NCI-H1436 (cell line): ENCODE measurements around the gene TNFSF8.

ENCODE experiments used
- DNase-seq: peaks from one replicate; lab custom pipeline; 2025; lab: John Stamatoyannopoulos, UW

Gene TNFSF8

GRCh38 chr9:114935119-114935518 is 4.7 kb upstream of the TNFSF8 start:
- DNase-seq, result no peak

- no peak for DNase-seq
Observed at GRCh38 chr9:114932502-114932901, 2.1 kb upstream of the TNFSF8 start.

GRCh38 chr9:114931407-114931806 is 1.0 kb upstream of the TNFSF8 start:
- DNase-seq, result no peak

- no peak for DNase-seq
Observed at GRCh38 chr9:114929201-114929600, 1.2 kb downstream of the TNFSF8 start.

GRCh38 chr9:114928671-114929070 is 1.7 kb downstream of the TNFSF8 start:
- no peak for DNase-seq

- DNase-seq, result no peak
Observed at GRCh38 chr9:114928136-114928535, 2.3 kb downstream of the TNFSF8 start.

- no peak for DNase-seq
Observed at GRCh38 chr9:114925672-114926071, 4.7 kb downstream of the TNFSF8 start.

GRCh38 chr9:114925039-114925438 is 5.4 kb downstream of the TNFSF8 start:
- no peak for DNase-seq

GRCh38 chr9:114924327-114924726 is 6.1 kb downstream of the TNFSF8 start:
- DNase-seq, result no peak

- DNase-seq, result no peak
Observed at GRCh38 chr9:114923918-114924317, 6.5 kb downstream of the TNFSF8 start.

GRCh38 chr9:114921171-114921570 is 9.2 kb downstream of the TNFSF8 start:
- no peak for DNase-seq

GRCh38 chr9:114919611-114920010 is 10.8 kb downstream of the TNFSF8 start:
- DNase-seq, result no peak

- DNase-seq, result no peak
Observed at GRCh38 chr9:114916481-114916880, 13.9 kb downstream of the TNFSF8 start.

- DNase-seq, result no peak
Observed at GRCh38 chr9:114914139-114914538, 16.3 kb downstream of the TNFSF8 start.

- DNase-seq, result no peak
Observed at GRCh38 chr9:114913656-114914055, 16.7 kb downstream of the TNFSF8 start.

- no peak for DNase-seq
Observed at GRCh38 chr9:114913217-114913616, 17.2 kb downstream of the TNFSF8 start.

GRCh38 chr9:114911167-114911821 is 19.1 kb downstream of the TNFSF8 start:
- no peak for DNase-seq

GRCh38 chr9:114910541-114910940 is 19.9 kb downstream of the TNFSF8 start:
- DNase-seq, result no peak

GRCh38 chr9:114909661-114910060 is 20.7 kb downstream of the TNFSF8 start:
- no peak for DNase-seq

GRCh38 chr9:114908805-114909448 is 21.5 kb downstream of the TNFSF8 start:
- DNase-seq, result no peak

- DNase-seq, result no peak
Observed at GRCh38 chr9:114908104-114908622, 22.2 kb downstream of the TNFSF8 start.

- DNase-seq, result no peak
Observed at GRCh38 chr9:114906922-114907571, 23.3 kb downstream of the TNFSF8 start.
